HG03175 (cell line): Measurements from ENCODE around the gene PTK6.
"Not testable (repeated sequence)": the region's sequence is repeated elsewhere in the genome, so short reads cannot be mapped to it uniquely, and the experiment has no call there.

Experiments used
- ATAC-seq: cut with Tn5 transposase; IDR thresholded peaks from one replicate; pipeline ENCODE4 v1.9.1; 2021; ENCODE audit warnings: mild to moderate bottlenecking, moderate library complexity; ENCODE audit not compliant: unreplicated experiment

PTK6 gene

DNA sequence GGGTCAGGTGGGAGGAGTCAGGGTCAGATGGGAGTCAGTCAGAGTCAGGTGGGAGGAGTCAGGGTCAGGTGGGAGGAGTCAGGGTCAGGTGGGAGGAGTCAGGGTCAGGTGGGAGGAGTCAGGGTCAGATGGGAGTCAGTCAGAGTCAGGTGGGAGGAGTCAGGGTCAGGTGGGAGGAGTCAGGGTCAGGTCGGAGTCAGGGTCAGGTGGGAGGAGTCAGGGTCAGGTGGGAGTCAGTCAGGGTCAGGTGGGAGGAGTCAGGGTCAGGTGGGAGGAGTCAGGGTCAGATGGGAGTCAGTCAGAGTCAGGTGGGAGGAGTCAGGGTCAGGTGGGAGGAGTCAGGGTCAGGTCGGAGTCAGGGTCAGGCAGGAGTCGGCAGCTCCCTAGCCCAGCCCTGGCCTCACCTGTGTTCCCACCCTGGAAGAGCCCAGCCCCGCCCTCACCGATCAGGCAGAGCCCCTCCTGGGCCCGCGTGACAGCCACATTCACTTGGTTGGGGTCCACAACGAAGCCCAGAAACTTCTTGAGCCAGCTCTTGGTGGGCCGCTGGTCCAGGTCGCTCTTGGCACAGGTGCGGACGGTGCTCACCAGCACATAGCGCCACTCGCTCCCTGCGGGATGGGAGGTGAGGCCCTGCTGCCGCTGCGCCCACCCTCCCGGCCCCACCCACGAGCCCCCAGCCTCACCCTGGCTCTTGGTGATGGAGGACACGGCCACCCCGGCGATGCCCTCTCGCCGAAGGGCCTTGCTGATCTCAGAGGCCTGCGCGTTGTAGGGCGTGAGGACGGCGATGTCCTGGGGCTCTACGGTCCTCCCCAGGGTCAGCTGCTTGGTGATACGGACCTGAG lies 22.5 kb upstream of the PTK6 start:
- not testable (repeated sequence) for ATAC-seq

DNA sequence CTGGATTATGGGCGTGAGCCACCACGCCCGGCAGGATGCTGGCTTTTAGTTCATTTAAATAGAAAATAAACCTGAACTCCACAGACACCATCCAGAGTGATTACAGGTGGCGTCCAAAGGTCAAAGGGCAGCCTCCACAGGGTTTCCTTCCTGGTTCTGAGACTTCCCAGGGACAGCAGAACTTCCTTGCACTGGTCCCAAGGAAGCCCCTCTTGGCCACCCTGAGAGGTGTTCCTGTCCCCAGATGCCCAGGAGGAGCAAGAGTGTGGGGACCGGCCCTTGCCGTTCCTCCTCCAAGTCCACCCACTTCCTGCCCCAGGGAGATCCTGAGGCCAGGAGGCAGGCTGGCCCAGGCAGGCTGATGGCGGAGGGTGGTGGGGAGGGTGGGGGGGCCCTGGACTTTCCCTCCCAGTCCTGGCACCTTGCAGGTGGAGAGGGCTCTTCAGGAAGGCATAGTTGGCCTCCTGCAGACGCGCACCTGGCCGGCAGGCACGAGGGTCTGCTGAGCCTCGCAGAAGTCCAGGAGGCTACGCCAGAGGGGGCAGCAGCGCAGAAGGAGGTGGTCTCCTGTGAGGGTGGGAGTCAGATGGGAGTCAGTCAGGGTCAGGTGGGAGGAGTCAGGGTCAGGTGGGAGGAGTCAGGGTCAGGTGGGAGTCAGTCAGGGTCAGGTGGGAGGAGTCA lies 21.8 kb upstream of the PTK6 start:
- no peak for ATAC-seq

- ATAC-seq, result no peak
Measured at GRCh38 chr20:63557481-63557891, 20.3 kb upstream of the PTK6 start.

DNA sequence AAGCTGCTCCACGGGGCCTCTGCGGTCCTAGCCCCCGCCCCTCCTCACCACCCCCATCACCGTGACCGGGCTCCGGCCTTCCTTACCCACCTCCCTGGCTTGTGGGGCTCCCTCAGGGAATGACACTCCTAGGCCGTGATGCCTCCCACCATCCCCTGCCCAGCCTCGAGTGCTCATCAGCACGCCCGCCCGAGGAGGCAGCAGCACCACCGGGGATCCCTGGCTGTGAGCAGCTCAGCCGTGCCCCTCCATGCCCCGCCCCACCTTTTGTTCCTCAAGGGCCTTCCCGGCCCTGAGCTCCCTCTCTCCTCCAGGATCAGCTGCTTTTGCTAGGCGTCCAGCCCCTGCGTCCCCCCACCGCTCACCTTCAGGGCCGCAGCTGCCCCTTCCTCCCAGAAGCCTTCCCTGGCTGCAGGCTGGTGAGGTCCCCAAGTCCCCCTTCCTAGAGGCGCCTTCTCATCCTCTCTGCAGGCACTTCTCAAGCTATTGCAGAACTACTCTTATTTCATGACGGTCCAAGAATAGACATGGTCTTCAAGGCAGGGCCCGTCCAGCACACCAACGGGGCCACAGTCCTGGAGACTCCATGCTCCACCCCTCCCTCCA lies 19.8 kb upstream of the PTK6 start:
- ATAC-seq, result no peak

DNA sequence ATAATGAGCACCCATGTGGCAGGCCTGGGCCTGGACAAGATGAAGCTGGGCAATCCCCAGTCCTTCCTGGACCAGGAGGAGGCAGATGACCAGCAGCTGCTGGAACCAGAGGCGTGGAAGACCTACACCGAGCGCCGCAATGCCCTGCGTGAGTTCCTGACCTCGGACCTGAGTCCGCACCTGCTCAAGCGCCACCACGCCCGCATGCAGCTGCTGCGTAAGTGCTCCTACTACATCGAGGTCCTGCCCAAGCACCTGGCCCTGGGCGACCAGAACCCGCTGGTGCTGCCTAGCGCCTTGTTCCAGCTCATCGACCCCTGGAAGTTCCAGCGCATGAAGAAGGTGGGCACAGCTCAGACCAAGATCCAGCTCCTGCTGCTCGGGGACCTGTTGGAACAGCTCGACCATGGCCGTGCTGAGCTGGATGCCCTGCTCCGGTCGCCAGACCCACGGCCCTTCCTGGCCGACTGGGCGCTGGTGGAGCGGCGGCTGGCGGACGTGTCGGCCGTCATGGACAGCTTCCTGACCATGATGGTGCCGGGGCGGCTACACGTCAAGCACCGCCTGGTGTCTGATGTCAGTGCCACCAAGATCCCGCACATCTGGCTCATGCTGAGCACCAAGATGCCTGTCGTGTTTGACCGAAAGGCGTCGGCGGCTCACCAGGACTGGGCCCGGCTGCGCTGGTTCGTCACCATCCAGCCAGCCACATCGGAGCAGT lies 18.6 kb upstream of the PTK6 start:
- ATAC-seq, result no peak

- no peak for ATAC-seq
Measured at GRCh38 chr20:63554361-63555278, 17.4 kb upstream of the PTK6 start.

- ATAC-seq, result peak; percentile 11
Measured at GRCh38 chr20:63553933-63554290, 16.7 kb upstream of the PTK6 start, which contains the start of gene FNDC11. FNDC11 (plus strand) TSS chr20:63554159; CDS start chr20:63555664, 1,505 bp downstream.

DNA sequence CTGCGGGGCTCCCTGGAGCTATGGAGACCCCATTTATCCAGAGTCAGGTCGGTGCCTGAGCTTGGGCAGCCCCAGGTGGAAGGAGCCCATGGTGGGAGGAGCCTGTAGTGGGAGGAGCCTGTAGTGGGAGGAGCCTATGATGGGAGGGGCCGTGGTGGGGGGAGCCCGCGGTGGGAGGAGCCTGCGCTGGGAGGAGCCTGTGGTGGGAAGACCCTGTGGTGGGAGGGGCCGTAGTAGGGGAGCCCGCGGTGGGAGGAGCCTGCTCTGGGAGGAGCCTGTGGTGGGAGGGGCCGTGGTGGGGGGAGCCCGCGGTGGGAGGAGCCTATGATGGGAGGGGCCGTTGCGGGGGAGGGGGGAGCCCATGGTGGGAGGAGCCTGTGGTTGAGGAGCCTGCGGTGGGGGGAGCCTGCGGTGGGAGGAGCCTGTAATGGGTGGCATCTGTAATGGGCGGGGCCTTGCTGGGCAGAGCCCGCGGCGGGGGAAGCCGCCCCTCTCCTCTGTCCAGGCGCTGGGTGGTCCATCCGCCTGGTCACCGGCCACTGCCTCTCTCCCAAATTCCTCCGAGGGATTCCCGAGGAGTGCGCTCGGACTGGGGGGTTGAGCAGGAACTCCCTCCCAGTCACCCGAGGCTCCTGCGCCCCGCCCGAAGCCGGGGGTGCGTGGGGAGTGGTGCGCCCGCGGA lies 16.2 kb upstream of the PTK6 start:
- ATAC-seq, result peak; percentile 38

- peak; percentile 34 for ATAC-seq
Measured at GRCh38 chr20:63552481-63553249, 15.5 kb upstream of the PTK6 start.

DNA sequence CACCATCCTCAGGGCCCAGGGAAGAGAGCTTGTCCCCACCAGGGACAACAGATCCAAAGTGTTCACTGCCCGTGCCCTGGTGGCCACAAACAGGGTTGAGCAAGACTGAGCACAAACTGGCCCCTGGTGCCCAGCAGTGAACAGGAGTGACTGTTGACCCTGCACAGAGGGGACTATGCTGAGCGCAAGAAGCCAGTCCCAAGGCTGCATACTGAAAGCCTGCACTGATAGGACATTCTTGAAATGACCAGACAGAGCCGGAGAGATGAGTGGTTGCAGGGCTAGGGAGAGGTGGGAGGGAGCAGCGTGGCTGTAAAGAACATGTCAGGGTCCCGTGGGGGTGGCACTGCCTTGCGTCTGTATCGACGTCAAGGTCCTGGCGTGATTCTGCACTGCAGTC lies 13.9 kb upstream of the PTK6 start:
- no peak for ATAC-seq

- no peak for ATAC-seq
Measured at GRCh38 chr20:63549679-63550282, 12.6 kb upstream of the PTK6 start.

GRCh38 chr20:63549019-63549418 lies 11.8 kb upstream of the PTK6 start:
- no peak for ATAC-seq

DNA sequence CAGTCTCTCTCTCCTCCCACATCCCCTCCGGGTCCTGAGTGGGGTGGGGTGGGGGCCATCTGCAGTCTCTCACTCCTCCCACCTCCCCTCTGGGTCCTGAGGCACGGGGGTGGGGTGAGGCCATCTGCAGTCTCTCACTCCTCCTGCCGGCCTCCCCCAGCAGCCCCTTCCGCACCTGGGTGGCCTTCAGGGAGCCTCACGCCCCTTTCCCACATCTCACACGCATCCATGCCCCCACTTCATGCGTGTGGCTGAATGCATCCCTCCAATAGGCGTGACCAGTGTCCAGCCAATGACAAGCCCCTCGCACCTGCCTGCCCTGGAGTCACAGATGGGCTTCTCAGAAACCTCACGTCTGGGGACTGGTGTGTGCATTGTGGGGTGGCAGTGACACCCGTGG lies 11.4 kb upstream of the PTK6 start:
- ATAC-seq, result no peak

GRCh38 chr20:63547725-63548480 lies 10.7 kb upstream of the PTK6 start, which contains the start of gene SRMS:
SRMS (minus strand) TSS chr20:63547749; CDS start chr20:63547463, 286 bp downstream.
- no peak for ATAC-seq

GRCh38 chr20:63546956-63547724 lies 10.0 kb upstream of the PTK6 start:
- ATAC-seq, result no peak

GRCh38 chr20:63546256-63546955 lies 9.2 kb upstream of the PTK6 start:
- ATAC-seq, result no peak
